SK-N-SH (cell line): ENCODE measurements around the gene ETFA. TPM values are rescaled to one million over a fixed set of nuclear protein-coding genes. Genes with fewer than 3 reads are reported as not detected.

Experiments used
- CTCF ChIA-PET: fragments of 300-600, 350-600 bp; formaldehyde crosslinking; extraction: SDS; loops from one replicate; lab custom pipeline; 2021; lab: Yijun Ruan, JAX
- POLR2A ChIA-PET: fragments of 350-600 bp; sonication (Branson Sonifier 250); formaldehyde crosslinking; extraction: SDS; loops from one replicate; lab custom pipeline; 2020; ENCODE audit warnings: antibody characterized with exemption, inconsistent platforms; lab: Yijun Ruan, JAX
- DNase-seq: peaks from one replicate; pipeline ENCODE4 v3.0.0; 2012
- H2AFZ ChIP-seq: fragments of 200-600 bp; sonication (generic); 2 replicates; pipeline ENCODE4 v1.8.1; 2016; ENCODE audit warnings: antibody characterized with exemption, mild to moderate bottlenecking, low read depth
- H3F3A ChIP-seq: fragments of 200-600 bp; sonication (generic); replicated peaks from 2 replicates; pipeline ENCODE3; 2016; ENCODE audit warnings: antibody characterized with exemption, mild to moderate bottlenecking; ENCODE audit not compliant: insufficient read depth
- H3K27ac ChIP-seq, 2 experiments: fragments of 200-500 bp in 1 of 2; fragments of 200-600 bp in 1 of 2; sonication (Bioruptor generic) in 1 of 2; sonication (generic), shearing (Covaris generic) in 1 of 2; 2 replicates each; pipeline versions ENCODE4 v1.5.1 to v1.6.1; 2014 to 2016; ENCODE audit warnings: low read depth in 2 of 2, inconsistent platforms in 1 of 2, low read length in 1 of 2, mild to moderate bottlenecking in 1 of 2, mixed read lengths in 1 of 2
- H3K27me3 ChIP-seq: fragments of 200-600 bp; sonication (generic), shearing (Covaris generic); 2 replicates; pipeline ENCODE4 v1.6.1; 2016; ENCODE audit warnings: mixed run types; ENCODE audit not compliant: insufficient read depth
- H3K36me3 ChIP-seq, 2 experiments: fragments of 200-500 bp in 1 of 2; fragments of 200-600 bp in 1 of 2; sonication (Bioruptor generic) in 1 of 2; sonication (generic) in 1 of 2; replicated peaks in 1 of 2; 2 replicates each; pipeline versions ENCODE3 to v1.5.1; 2014 to 2016; ENCODE audit warnings: low read length in 1 of 2, mild to moderate bottlenecking in 1 of 2; ENCODE audit not compliant: insufficient read depth in 2 of 2, control insufficient read depth in 1 of 2
- H3K4me1 ChIP-seq, 2 experiments: fragments of 200-500 bp in 1 of 2; fragments of 200-600 bp in 1 of 2; sonication (Bioruptor generic) in 1 of 2; sonication (generic), shearing (Covaris generic) in 1 of 2; 2 replicates each; pipeline versions ENCODE4 v1.5.1 to v1.6.1; 2014 to 2016; ENCODE audit warnings: low read depth in 1 of 2, low read length in 1 of 2, mixed run types in 1 of 2; ENCODE audit not compliant: insufficient read depth in 2 of 2, control insufficient read depth in 1 of 2
- H3K4me2 ChIP-seq: fragments of 200-600 bp; sonication (generic), shearing (Covaris generic); 2 replicates; pipeline ENCODE4 v1.6.1; 2017; ENCODE audit warnings: mixed run types
- H3K4me3 ChIP-seq, 2 experiments: fragments of 200-500 bp in 1 of 2; fragments of 200-600 bp in 1 of 2; sonication (Bioruptor generic) in 1 of 2; sonication (generic), shearing (Covaris generic) in 1 of 2; 2 replicates each; pipeline versions ENCODE4 v1.5.1 to v1.8.1; 2014 to 2016; ENCODE audit warnings: low read depth in 2 of 2, inconsistent platforms in 1 of 2, low read length in 1 of 2, mild to moderate bottlenecking in 1 of 2, mixed read lengths in 1 of 2, moderate library complexity in 1 of 2
- H3K79me2 ChIP-seq: fragments of 200-600 bp; sonication (generic); 2 replicates; pipeline ENCODE4 v1.8.1; 2017; ENCODE audit warnings: mild to moderate bottlenecking; ENCODE audit not compliant: insufficient read depth
- H3K9ac ChIP-seq: fragments of 200-600 bp; sonication (generic); 2 replicates; pipeline ENCODE4 v1.6.1; 2017; ENCODE audit warnings: mixed run types
- H3K9me2 ChIP-seq: fragments of 200-600 bp; sonication (generic); 2 replicates; pipeline ENCODE4 v1.6.1; 2017; ENCODE audit warnings: mixed run types
- H3K9me3 ChIP-seq: fragments of 200-600 bp; sonication (generic); 2 replicates; pipeline ENCODE4 v1.6.1; 2017; ENCODE audit warnings: mixed run types, mild to moderate bottlenecking, moderate library complexity
- H4K20me1 ChIP-seq: fragments of 200-600 bp; sonication (generic); 2 replicates; pipeline ENCODE4 v1.6.1; 2017; ENCODE audit warnings: mild to moderate bottlenecking, mixed run types; ENCODE audit not compliant: insufficient read depth
- EP300 ChIP-seq, 2 experiments: IDR thresholded peaks; 2 replicates each; pipeline versions ENCODE4 v1.4.0 to v1.6.1; 2012; ENCODE audit warnings: borderline replicate concordance in 1 of 2, low read depth in 1 of 2, low read length in 1 of 2
- FOSL2 ChIP-seq: IDR thresholded peaks from 2 replicates; pipeline ENCODE4 v1.4.0; 2012; ENCODE audit warnings: low read depth, mild to moderate bottlenecking, moderate library complexity, borderline replicate concordance
- FOXJ3 ChIP-seq: sonication (generic); formaldehyde crosslinking; IDR thresholded peaks from 2 replicates; pipeline ENCODE4 v1.5.1; 2020; ENCODE audit warnings: mild to moderate bottlenecking, missing genetic modification reagents
- FOXM1 ChIP-seq: IDR thresholded peaks from 2 replicates; pipeline ENCODE4 v1.4.0; 2012; ENCODE audit warnings: low read depth, mild to moderate bottlenecking
- GATA2 ChIP-seq: sonication (generic); formaldehyde crosslinking; IDR thresholded peaks from 2 replicates; pipeline ENCODE4 v1.5.0; 2020; ENCODE audit warnings: mild to moderate bottlenecking, missing genetic modification reagents
- RCOR1 ChIP-seq: fragments of 150-350 bp; IDR thresholded peaks from 2 replicates; pipeline ENCODE4 v1.6.1; 2017; ENCODE audit warnings: antibody characterized with exemption, low read length
- RFX5 ChIP-seq: IDR thresholded peaks from 2 replicates; pipeline ENCODE4 v1.6.1; 2012; ENCODE audit warnings: mild to moderate bottlenecking, improper control_type of control experiment, low read length
- TAF1 ChIP-seq: IDR thresholded peaks from 2 replicates; pipeline ENCODE4 v1.6.1; 2012; ENCODE audit warnings: low read depth, mild to moderate bottlenecking, low read length, moderate library complexity, borderline replicate concordance
- USF2 ChIP-seq: fragments of 150-350 bp; IDR thresholded peaks from 2 replicates; pipeline ENCODE4 v1.6.1; 2017; ENCODE audit warnings: antibody characterized with exemption, low read length, low read depth, borderline replicate concordance
- WGBS: methylation state at CpG from one replicate; pipeline ENCODE4 v1.1.6; 2017; ENCODE audit warnings: low lambda C conversion rate; 5-methylcytosine and 5-hydroxymethylcytosine counted together
- polyA plus RNA-seq, 3 experiments: library from polyadenylated mRNA; depleted of rRNA; stranded (reverse); fragments of >200 nt; gene quantifications; 2 replicates each; pipeline ENCODE4 v1.2.3, GENCODE V29; 2012
- TF ChIP-seq, protein P1 (sequence below): IDR thresholded peaks from 2 replicates; pipeline ENCODE4 v1.4.0; 2012; ENCODE audit warnings: low read depth, borderline replicate concordance
- TF ChIP-seq, protein P2 (sequence below): fragments of 150-350 bp; IDR thresholded peaks from 2 replicates; pipeline ENCODE4 v1.6.1; 2016; ENCODE audit warnings: mild to moderate bottlenecking, low read depth, low read length
- TF ChIP-seq, protein P3 (sequence below): fragments of 200-600 bp; sonication (generic); IDR thresholded peaks from 2 replicates; pipeline ENCODE4 v1.6.1; 2017; ENCODE audit warnings: antibody characterized with exemption, mild to moderate bottlenecking, moderate library complexity

Gene ETFA
- polyA plus RNA-seq, 1 of the 3 experiments (the other 2 are of a cell fraction), result 122 TPM

DNA sequence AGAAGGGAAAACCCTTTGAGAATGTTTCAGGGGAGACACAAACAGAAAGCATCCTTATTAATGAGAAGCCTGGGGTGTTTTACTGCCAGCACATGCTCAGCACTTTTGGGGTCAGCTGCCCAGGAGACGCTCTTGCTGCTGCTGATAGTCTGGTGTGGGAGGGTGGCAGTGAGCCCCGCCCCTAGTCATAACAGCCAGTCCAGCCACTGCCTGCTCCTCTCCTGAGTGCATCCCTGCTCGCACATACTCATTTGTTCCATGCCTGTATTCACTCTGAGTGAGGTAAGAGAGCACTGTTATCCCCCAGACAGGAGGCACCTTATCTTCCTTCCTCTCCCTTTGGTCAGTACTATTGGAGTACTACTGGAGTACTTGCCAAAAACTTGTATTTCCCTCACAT, 101.3 kb downstream of the ETFA start:
- H3K9me2 ChIP-seq, result no peaks in the 10 kb centered on the region
- no peak overlapping the region for H3K27ac ChIP-seq
- no peak overlapping the region for H2AFZ ChIP-seq
- peaks cover 0 to 8% of the 10 kb centered on the region in 2 experiments; a peak in 1 of 4 replicates for H3K4me1 ChIP-seq
- no peaks in the 10 kb centered on the region for H3K27me3 ChIP-seq
- ChIA-PET CTCF (interaction anchor here (1.7 to 3.1 kb wide), 2 partner anchors 19 to 36 kb away, joined by 3 to 12 read pairs; no protein-coding TSS in a partner anchor), POLR2A (no interaction called here)
- no peaks in the 10 kb centered on the region for H3K79me2 ChIP-seq
- H4K20me1 ChIP-seq, result no peaks in the 10 kb centered on the region
- peaks cover 11 to 39% of the 10 kb centered on the region in 2 experiments for H3K36me3 ChIP-seq
- no peak overlapping the region for H3K4me2 ChIP-seq
- H3K9ac ChIP-seq, result no peak overlapping the region
- no peak for TF ChIP-seq RFX5
- TF ChIP-seq, protein P1, sequence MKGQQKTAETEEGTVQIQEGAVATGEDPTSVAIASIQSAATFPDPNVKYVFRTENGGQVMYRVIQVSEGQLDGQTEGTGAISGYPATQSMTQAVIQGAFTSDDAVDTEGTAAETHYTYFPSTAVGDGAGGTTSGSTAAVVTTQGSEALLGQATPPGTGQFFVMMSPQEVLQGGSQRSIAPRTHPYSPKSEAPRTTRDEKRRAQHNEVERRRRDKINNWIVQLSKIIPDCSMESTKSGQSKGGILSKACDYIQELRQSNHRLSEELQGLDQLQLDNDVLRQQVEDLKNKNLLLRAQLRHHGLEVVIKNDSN, result no peak
- TF ChIP-seq FOXJ3 (CRISPR knock-in tag), result no peak
- TF ChIP-seq FOXM1, result no peak
- TF ChIP-seq, protein P2, sequence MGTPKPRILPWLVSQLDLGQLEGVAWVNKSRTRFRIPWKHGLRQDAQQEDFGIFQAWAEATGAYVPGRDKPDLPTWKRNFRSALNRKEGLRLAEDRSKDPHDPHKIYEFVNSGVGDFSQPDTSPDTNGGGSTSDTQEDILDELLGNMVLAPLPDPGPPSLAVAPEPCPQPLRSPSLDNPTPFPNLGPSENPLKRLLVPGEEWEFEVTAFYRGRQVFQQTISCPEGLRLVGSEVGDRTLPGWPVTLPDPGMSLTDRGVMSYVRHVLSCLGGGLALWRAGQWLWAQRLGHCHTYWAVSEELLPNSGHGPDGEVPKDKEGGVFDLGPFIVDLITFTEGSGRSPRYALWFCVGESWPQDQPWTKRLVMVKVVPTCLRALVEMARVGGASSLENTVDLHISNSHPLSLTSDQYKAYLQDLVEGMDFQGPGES, result no peak
- TF ChIP-seq GATA2 (CRISPR knock-in tag), result no peak
- no peak for TF ChIP-seq RCOR1
- TF ChIP-seq, protein P3, sequence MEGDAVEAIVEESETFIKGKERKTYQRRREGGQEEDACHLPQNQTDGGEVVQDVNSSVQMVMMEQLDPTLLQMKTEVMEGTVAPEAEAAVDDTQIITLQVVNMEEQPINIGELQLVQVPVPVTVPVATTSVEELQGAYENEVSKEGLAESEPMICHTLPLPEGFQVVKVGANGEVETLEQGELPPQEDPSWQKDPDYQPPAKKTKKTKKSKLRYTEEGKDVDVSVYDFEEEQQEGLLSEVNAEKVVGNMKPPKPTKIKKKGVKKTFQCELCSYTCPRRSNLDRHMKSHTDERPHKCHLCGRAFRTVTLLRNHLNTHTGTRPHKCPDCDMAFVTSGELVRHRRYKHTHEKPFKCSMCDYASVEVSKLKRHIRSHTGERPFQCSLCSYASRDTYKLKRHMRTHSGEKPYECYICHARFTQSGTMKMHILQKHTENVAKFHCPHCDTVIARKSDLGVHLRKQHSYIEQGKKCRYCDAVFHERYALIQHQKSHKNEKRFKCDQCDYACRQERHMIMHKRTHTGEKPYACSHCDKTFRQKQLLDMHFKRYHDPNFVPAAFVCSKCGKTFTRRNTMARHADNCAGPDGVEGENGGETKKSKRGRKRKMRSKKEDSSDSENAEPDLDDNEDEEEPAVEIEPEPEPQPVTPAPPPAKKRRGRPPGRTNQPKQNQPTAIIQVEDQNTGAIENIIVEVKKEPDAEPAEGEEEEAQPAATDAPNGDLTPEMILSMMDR, result no peak
- TF ChIP-seq EP300 (IDR thresholded peaks at IDR 0.05; ENCODE audit: borderline replicate concordance in 1 of 2, low read depth in 1 of 2, low read length in 1 of 2), result no peak
- TF ChIP-seq USF2, result no peak
- TF ChIP-seq TAF1, result no peak
- TF ChIP-seq FOSL2, result no peak
- H3F3A ChIP-seq, result no peaks in the 10 kb centered on the region
- no peak for DNase-seq
- 95% methylated on average over 2 of the region's 3 CpGs for WGBS
- no peak overlapping the region for H3K4me3 ChIP-seq
- H3K9me3 ChIP-seq, result no peaks in the 10 kb centered on the region
